HEK293 (cell line): Measurements from ENCODE around the gene NKAP.

Experiments used
- GLIS2 ChIP-seq: fragments of 450-650 bp; formaldehyde crosslinking; IDR thresholded peaks from 2 replicates; pipeline ENCODE4 v1.5.1; 2016; ENCODE audit warnings: missing biosample characterization, missing genetic modification characterization
- KLF10 ChIP-seq: fragments of 450-650 bp; IDR thresholded peaks from 2 replicates; pipeline ENCODE4 v1.5.1; 2018; ENCODE audit warnings: missing biosample characterization, mild to moderate bottlenecking, missing genetic modification characterization
- OSR2 ChIP-seq: fragments of 450-650 bp; formaldehyde crosslinking; IDR thresholded peaks from 2 replicates; pipeline ENCODE4 v1.5.1; 2016; ENCODE audit warnings: missing biosample characterization, missing genetic modification characterization
- PRDM6 ChIP-seq: fragments of 450-650 bp; formaldehyde crosslinking; IDR thresholded peaks from 2 replicates; pipeline ENCODE4 v1.5.1; 2017; ENCODE audit warnings: missing biosample characterization, missing genetic modification characterization
- RBAK ChIP-seq: fragments of 450-650 bp; formaldehyde crosslinking; IDR thresholded peaks from 2 replicates; pipeline ENCODE4 v1.5.1; 2016; ENCODE audit warnings: missing biosample characterization, missing genetic modification characterization
- TCF7L2 ChIP-seq: IDR thresholded peaks from 2 replicates; pipeline ENCODE4 v1.6.1; 2011; ENCODE audit warnings: low read depth, mild to moderate bottlenecking, inconsistent platforms, low read length, moderate library complexity, borderline replicate concordance
- YY1 ChIP-seq: fragments of 450-650 bp; formaldehyde crosslinking; IDR thresholded peaks from 2 replicates; pipeline ENCODE4 v1.5.1; 2018; ENCODE audit warnings: missing biosample characterization, missing genetic modification characterization
- YY2 ChIP-seq: fragments of 450-650 bp; formaldehyde crosslinking; IDR thresholded peaks from 2 replicates; pipeline ENCODE4 v1.5.1; 2016; ENCODE audit warnings: missing biosample characterization, missing genetic modification characterization
- ZBTB21 ChIP-seq: fragments of 450-650 bp; formaldehyde crosslinking; IDR thresholded peaks from 2 replicates; pipeline ENCODE4 v1.5.1; 2017; ENCODE audit warnings: missing biosample characterization, missing genetic modification characterization
- ZEB2 ChIP-seq: fragments of 450-650 bp; formaldehyde crosslinking; IDR thresholded peaks from 2 replicates; pipeline ENCODE4 v1.5.1; 2016; ENCODE audit warnings: missing biosample characterization, missing genetic modification characterization
- ZFP37 ChIP-seq: fragments of 450-650 bp; formaldehyde crosslinking; IDR thresholded peaks from 2 replicates; pipeline ENCODE4 v1.5.1; 2016; ENCODE audit warnings: missing biosample characterization, missing genetic modification characterization
- ZNF138 ChIP-seq: fragments of 450-650 bp; formaldehyde crosslinking; IDR thresholded peaks from 2 replicates; pipeline ENCODE4 v1.5.1; 2016; ENCODE audit warnings: missing biosample characterization, missing genetic modification characterization, borderline replicate concordance
- ZNF140 ChIP-seq: fragments of 450-650 bp; formaldehyde crosslinking; IDR thresholded peaks from 2 replicates; pipeline ENCODE4 v1.5.1; 2016; ENCODE audit warnings: missing biosample characterization, missing genetic modification characterization
- ZNF174 ChIP-seq: fragments of 450-650 bp; formaldehyde crosslinking; IDR thresholded peaks from 2 replicates; pipeline ENCODE4 v1.5.0; 2017; ENCODE audit warnings: missing biosample characterization, mild to moderate bottlenecking, missing genetic modification characterization
- ZNF184 ChIP-seq: fragments of 450-650 bp; IDR thresholded peaks from 2 replicates; pipeline ENCODE4 v1.5.1; 2018; ENCODE audit warnings: missing biosample characterization, mild to moderate bottlenecking, missing genetic modification characterization
- ZNF335 ChIP-seq: fragments of 450-650 bp; formaldehyde crosslinking; conservative IDR thresholded peaks from 2 replicates; pipeline ENCODE4 v1.5.1; 2016; ENCODE audit warnings: missing biosample characterization, missing genetic modification characterization
- ZNF416 ChIP-seq: fragments of 450-650 bp; formaldehyde crosslinking; IDR thresholded peaks from 2 replicates; pipeline ENCODE4 v1.5.1; 2016; ENCODE audit warnings: missing biosample characterization, missing genetic modification characterization
- ZNF423 ChIP-seq: fragments of 450-650 bp; formaldehyde crosslinking; IDR thresholded peaks from 2 replicates; pipeline ENCODE4 v1.5.1; 2016; ENCODE audit warnings: missing biosample characterization, missing genetic modification characterization
- ZNF529 ChIP-seq: fragments of 450-650 bp; formaldehyde crosslinking; IDR thresholded peaks from 2 replicates; pipeline ENCODE4 v1.5.1; 2017; ENCODE audit warnings: missing genetic modification characterization, missing biosample characterization; ENCODE audit not compliant: insufficient replicate concordance
- ZNF530 ChIP-seq: fragments of 450-650 bp; formaldehyde crosslinking; IDR thresholded peaks from 2 replicates; pipeline ENCODE4 v1.5.1; 2016; ENCODE audit warnings: low read depth, missing biosample characterization, missing genetic modification characterization
- ZNF561 ChIP-seq: fragments of 450-650 bp; IDR thresholded peaks from 2 replicates; pipeline ENCODE4 v1.5.1; 2018; ENCODE audit warnings: missing biosample characterization, missing genetic modification characterization, borderline replicate concordance
- ZNF585B ChIP-seq: fragments of 450-650 bp; formaldehyde crosslinking; IDR thresholded peaks from 2 replicates; pipeline ENCODE4 v1.5.1; 2016; ENCODE audit warnings: missing biosample characterization, missing genetic modification characterization
- ZNF692 ChIP-seq: fragments of 450-650 bp; formaldehyde crosslinking; IDR thresholded peaks from 2 replicates; pipeline ENCODE4 v1.5.1; 2016; ENCODE audit warnings: missing biosample characterization, missing genetic modification characterization
- ZNF792 ChIP-seq: fragments of 450-650 bp; formaldehyde crosslinking; IDR thresholded peaks from 2 replicates; pipeline ENCODE4 v1.5.1; 2016; ENCODE audit warnings: missing biosample characterization, missing genetic modification characterization
- ZSCAN4 ChIP-seq: fragments of 450-650 bp; formaldehyde crosslinking; IDR thresholded peaks from 2 replicates; pipeline ENCODE4 v1.5.1; 2017; ENCODE audit warnings: missing biosample characterization, missing genetic modification characterization
- ZXDB ChIP-seq: fragments of 450-650 bp; formaldehyde crosslinking; IDR thresholded peaks from 2 replicates; pipeline ENCODE4 v1.5.1; 2016; ENCODE audit warnings: missing biosample characterization, missing genetic modification characterization
- TF ChIP-seq, protein P1 (sequence below): fragments of 450-650 bp; formaldehyde crosslinking; IDR thresholded peaks from 2 replicates; pipeline ENCODE4 v1.5.1; 2016; ENCODE audit warnings: missing biosample characterization, missing genetic modification characterization, low read depth
- TF ChIP-seq, protein P2 (sequence below): fragments of 450-650 bp; formaldehyde crosslinking; IDR thresholded peaks from 2 replicates; pipeline ENCODE4 v1.5.1; 2017; ENCODE audit warnings: missing biosample characterization, missing genetic modification characterization

The NKAP gene

GRCh38 chrX:119984652-119985051, 41.1 kb upstream of the NKAP start (continued):
- TF ChIP-seq PRDM6 (tag by site-specific recombination) (peak; percentile 3; the same call in 1 of the 2 replicates), ZNF692 (tag by site-specific recombination) (0 out of 2 replicates have a peak, but pooled peaks have one; percentile 41), ZNF423 (no peak), ZNF585B (tag by site-specific recombination) (no peak), ZXDB (tag by site-specific recombination) (peak; percentile 79), ZEB2 (tag by site-specific recombination) (no peak), OSR2 (tag by site-specific recombination) (peak; percentile 32; the same call in 1 of the 2 replicates), ZNF138 (tag by site-specific recombination) (no peak), KLF10 (no peak), ZSCAN4 (no peak), ZNF335 (tag by site-specific recombination) (no peak), ZNF140 (tag by site-specific recombination) (no peak), RBAK (tag by site-specific recombination) (no peak), ZNF561 (no peak), ZNF184 (no peak), ZFP37 (tag by site-specific recombination) (no peak), ZNF416 (tag by site-specific recombination) (no peak), YY1 (tag by site-specific recombination) (no peak), ZNF529 (no peak), ZBTB21 (tag by site-specific recombination) (no peak), ZNF174 (tag by site-specific recombination) (no peak), YY2 (tag by site-specific recombination) (no peak), GLIS2 (no peak), ZNF792 (tag by site-specific recombination) (no peak), ZNF530 (tag by site-specific recombination) (no peak), TCF7L2 (peak; percentile 55; the same call in 1 of the 2 replicates)
- TF ChIP-seq, protein P1, sequence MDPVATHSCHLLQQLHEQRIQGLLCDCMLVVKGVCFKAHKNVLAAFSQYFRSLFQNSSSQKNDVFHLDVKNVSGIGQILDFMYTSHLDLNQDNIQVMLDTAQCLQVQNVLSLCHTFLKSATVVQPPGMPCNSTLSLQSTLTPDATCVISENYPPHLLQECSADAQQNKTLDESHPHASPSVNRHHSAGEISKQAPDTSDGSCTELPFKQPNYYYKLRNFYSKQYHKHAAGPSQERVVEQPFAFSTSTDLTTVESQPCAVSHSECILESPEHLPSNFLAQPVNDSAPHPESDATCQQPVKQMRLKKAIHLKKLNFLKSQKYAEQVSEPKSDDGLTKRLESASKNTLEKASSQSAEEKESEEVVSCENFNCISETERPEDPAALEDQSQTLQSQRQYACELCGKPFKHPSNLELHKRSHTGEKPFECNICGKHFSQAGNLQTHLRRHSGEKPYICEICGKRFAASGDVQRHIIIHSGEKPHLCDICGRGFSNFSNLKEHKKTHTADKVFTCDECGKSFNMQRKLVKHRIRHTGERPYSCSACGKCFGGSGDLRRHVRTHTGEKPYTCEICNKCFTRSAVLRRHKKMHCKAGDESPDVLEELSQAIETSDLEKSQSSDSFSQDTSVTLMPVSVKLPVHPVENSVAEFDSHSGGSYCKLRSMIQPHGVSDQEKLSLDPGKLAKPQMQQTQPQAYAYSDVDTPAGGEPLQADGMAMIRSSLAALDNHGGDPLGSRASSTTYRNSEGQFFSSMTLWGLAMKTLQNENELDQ (tag by site-specific recombination): no peak
- TF ChIP-seq, protein P2, sequence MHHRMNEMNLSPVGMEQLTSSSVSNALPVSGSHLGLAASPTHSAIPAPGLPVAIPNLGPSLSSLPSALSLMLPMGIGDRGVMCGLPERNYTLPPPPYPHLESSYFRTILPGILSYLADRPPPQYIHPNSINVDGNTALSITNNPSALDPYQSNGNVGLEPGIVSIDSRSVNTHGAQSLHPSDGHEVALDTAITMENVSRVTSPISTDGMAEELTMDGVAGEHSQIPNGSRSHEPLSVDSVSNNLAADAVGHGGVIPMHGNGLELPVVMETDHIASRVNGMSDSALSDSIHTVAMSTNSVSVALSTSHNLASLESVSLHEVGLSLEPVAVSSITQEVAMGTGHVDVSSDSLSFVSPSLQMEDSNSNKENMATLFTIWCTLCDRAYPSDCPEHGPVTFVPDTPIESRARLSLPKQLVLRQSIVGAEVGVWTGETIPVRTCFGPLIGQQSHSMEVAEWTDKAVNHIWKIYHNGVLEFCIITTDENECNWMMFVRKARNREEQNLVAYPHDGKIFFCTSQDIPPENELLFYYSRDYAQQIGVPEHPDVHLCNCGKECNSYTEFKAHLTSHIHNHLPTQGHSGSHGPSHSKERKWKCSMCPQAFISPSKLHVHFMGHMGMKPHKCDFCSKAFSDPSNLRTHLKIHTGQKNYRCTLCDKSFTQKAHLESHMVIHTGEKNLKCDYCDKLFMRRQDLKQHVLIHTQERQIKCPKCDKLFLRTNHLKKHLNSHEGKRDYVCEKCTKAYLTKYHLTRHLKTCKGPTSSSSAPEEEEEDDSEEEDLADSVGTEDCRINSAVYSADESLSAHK (tag by site-specific recombination): peak; percentile 32; the same call in 1 of the 2 replicates
